G401.6 (cell line): ENCODE measurements around the gene IQCM.

Experiments used
- FAIRE-seq: peaks from 2 replicates; lab custom pipeline; 2012; peaks lifted over from hg19 to GRCh38; lab: Jason Lieb, UNC

IQCM gene

GRCh38 chr4:149709640-149710039 lies 106.0 kb downstream of the IQCM start:
- FAIRE-seq = no peak

- FAIRE-seq = no peak
Observed at GRCh38 chr4:149708513-149709130, 107.0 kb downstream of the IQCM start.

DNA sequence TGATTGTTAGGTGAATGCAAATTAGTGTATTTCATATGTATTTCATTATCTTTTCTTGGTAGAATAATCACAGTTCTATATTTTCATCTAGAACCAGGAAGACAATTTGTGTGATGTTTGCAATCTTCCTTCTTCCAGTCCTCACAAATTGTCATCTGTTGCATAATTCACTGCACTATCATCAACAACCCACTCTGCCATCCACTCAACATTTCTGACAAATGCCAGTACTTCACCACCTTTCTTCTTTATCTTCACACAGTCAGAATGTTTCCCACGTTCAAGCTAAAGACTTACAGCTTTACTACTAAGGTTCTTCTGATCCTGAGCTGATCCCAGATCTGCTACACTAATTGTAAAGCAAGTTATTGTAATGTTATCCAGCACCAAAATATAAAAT lies 107.8 kb downstream of the IQCM start:
- FAIRE-seq = no peak

DNA sequence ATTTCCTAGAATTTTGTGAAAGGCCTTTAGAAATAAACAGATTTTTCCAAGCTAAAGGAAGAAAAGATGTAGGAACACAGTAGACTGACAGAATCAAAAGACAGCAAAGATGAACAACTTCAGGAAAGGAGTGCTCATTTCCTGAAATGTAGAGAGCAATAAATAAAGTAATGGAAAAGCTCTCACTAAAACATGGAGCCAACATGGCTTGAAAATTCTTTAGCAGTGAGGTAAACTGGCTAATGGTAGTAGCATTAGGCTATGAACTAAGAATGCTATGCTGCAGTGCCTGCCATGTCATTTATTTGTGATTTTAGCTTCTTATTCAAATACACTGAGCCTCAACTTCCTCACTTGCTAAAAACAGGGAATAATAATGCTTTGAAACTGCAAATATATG lies 108.7 kb downstream of the IQCM start:
- no peak for FAIRE-seq

DNA sequence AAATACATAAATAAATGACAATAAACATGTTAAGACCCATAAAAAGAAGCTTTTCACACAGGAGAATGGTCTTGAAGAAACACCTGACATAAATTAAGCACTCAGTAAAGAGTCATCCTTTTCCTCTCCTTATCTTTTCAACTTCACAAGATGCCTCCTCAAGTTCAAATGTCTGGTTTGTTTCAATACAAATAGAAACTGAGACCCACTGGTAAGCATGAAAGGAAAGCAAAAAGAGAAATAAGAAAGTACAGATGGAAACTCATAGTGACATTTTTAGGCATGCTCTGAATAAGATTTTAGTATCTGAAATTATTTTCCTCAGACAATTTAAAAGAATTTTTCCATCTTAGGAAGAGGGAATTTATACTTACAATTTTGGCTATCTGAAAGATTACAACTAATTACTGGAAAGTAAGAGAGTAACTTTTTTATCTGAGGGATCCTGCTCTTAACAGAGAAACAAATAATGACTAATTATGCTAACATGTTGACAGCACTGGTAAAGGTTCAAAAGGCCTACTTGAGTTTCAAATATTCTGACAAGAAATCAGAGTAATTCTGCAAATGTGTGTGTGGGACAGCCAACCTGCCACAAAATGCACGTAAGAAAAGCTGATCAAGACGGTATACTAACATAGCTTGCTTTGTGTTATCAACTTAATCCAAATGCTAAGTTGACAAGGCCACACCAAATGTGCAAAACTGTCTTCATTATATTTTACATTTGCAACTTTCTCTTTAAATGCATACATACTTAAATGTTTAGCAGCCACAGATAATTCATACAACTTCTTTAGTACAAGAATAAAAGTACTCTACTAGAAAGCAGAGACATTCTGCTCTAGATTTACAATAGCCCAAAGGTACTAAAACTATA lies 113.0 kb downstream of the IQCM start:
- FAIRE-seq = no peak

DNA sequence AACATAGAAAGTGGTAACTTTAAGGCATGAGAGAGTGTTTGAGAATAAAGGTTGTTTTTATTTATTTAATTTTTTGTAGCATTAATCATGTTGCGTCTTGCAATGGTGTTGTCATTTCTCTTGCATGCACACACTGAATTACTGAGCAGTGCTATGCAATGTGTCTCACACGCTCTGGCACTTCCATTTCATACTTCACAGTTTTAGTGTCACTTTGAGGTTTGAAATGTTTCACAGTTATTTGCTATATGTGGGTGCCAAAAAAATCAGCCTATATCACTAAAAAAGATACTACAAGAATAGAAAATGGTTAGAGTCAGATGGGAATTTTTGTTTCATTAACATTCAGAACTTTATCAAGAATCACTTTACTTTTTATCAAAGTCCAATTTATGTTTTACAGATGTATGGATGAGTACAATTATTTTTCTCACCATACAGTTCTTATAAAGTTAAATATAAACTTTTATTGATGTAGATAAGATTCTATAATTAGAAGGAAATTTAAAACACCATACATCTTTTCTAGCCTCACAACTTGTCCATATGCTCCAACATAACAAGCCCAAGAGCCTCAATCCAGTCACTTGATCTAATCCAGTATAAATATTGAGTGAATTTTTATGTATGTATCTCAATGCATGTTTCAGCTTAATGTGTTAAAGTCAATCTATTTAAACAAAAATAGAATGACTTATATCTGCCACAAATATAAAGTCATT lies 114.0 kb downstream of the IQCM start:
- FAIRE-seq = no peak

- FAIRE-seq = no peak
Observed at GRCh38 chr4:149700272-149700671, 115.4 kb downstream of the IQCM start.

DNA sequence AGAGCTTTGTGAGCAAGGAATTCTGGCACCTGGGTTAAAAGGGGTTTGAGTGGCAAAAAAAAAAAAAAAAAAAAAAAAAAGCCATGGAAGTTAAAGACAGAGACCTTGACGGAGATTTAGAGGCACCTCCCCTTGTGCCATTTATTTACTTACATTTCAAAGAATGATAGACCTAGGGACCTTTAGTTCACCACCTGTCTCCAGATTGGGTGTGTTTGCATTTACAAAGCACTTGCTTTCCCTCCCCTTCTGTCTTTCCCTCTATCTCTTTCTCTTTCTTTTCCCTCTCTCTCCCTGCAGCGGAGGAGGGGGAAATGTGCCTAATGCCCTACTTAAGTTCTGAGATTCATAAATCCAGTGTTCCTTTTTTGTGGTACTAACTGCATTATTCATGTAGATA lies 116.0 kb downstream of the IQCM start:
- FAIRE-seq = no peak

- no peak for FAIRE-seq
Observed at GRCh38 chr4:149690726-149691125, 124.9 kb downstream of the IQCM start.

DNA sequence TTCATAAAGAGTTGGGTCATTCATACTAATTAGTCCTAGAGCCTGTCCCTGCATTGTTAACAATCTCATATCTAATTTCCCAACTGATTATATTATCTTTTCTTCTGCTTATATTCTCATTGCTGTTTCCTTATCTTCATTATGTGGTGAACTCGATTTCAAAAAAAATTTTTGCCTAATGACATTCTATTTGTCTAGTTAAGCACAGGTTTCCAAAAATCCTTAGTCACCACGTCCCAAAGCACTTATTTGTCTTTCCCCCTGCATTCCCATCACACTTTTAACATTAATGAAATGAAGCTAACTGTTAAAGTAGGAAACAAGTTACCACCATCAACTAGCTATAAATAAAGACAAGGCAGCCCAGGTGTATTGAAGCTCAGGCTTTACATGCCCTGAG lies 131.1 kb downstream of the IQCM start:
- FAIRE-seq = no peak

DNA sequence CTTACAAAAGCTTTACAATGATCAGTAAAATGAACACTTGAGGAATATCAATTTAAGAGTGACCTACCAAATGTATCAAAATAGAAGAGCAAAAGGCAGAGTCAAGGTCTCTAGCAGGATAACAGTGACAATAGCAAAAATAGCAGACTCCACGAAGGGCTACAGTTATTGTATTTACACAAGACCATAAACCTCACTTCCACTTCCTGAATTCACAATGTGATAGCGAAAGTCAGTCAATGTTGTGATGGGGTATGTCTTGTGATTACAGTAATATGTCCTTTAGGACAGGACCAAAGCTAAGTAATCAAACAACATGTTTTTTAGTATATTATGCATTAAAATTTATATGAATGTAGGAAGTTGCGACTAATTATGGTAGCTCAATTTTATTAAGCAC lies 139.6 kb downstream of the IQCM start:
- no peak for FAIRE-seq

DNA sequence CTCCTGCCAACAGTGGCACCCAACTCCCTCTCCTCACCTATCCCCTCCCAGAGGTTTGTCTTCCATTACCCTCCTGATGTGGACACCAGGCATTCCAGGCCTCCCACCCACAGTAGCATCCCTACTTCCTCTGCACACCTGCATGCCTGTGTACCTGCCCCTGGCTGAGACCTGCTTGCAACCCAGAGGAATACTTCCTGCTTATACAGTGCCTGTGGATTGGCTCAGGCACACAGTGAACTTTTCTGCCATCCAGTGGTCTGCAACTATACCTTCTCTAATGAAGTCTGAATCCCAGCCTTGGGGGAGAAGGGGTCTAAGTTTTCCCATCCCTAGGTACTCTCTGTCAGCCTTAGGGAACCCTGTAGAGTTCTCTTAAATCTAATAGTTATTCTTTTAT lies 169.9 kb downstream of the IQCM start:
- FAIRE-seq = no peak

DNA sequence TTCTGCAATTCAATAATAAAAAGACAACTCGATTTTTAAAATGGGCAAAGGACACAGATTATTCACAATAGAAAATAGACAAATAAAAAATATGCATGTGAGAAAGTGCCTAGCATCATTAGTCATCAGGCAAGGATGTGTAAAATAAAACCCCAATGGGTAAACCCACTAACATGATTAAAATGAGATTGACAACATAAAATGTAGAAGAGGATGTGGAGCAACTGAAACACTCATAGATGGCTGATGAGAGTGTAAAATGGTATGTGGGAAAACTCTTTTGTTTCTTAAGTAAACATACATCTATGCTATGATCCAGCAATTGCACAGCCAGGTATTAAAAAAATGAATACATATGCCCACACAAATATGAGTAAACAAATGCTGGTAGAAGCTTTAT lies 177.6 kb downstream of the IQCM start:
- FAIRE-seq = no peak

- FAIRE-seq = no peak
Observed at GRCh38 chr4:149634368-149634767, 181.3 kb downstream of the IQCM start.

GRCh38 chr4:149631629-149632028 lies 184.0 kb downstream of the IQCM start:
- FAIRE-seq = no peak

- FAIRE-seq = no peak
Observed at GRCh38 chr4:149630064-149630463, 185.6 kb downstream of the IQCM start.

DNA sequence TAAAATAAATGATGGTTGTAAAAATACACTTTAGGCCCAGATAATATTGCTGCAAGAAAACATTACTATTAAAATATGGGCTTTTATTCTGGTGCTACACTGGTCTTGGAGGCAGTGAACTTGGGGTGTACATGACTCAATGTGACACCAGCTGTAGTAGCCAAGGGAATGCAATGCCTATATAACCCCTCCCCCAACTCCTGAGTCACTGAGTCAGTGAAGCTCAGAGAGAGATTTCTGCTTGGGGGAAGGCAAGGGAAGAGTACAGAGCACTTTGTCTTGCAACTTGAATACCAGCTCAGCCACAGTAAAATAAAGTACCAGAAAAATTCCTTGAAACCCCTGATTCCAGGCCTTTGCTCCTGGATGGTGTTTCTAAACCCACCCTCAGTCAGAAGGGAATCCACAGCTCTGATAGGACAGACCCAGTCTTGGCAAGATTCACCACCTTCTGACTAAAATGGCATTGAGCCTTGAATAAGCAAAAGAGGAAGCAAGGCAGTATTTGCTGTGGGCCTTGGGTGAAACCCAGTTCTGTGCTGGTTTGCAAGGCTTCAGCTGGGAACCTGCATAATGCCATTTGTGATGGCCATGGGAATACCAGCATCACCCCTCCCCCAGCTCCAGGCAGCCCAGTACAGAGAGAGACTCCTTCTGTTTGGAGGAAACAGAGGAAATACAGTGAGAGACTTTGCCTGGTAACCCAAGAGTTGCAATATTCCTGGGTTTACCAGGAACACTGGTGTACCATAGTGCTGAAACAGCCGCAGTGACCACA lies 209.9 kb downstream of the IQCM start:
- FAIRE-seq = no peak

DNA sequence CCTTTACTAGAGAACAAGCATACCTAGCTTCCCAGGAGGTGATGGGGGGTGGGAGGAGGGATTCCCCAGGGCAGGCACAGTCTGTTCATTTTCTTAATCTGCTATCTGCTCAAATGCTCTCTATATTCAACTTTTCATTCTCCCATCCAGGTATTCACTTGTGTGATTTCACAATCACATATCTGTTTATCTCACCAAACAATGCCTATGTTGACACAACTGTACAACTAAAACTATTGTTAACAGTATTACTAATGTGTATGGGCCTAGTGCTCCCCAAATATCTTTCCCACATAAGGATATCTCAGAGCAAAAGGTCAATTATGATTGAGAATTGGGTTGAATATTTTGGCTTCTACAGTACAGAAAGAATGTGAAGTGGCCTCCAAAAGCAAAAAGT lies 210.8 kb downstream of the IQCM start:
- FAIRE-seq = no peak

DNA sequence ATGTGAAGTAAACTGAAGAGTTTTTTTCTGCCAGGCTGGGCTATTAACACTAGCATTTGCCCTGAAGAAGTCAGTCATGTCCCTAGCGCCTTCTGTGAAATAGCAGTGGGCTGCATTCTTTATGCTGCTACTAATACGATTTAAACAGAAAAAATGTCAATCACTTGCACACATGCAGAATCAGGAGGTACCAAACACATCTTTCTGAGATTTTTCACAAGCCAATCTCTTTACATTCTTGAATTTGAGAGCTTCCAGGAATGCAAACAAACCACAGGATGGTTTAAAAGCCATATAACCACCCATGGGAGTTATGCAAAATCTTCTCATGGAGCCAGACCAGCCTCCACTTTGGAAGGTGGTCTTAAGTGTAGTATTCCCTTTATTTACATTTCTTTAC lies 220.1 kb downstream of the IQCM start:
- FAIRE-seq = no peak

DNA sequence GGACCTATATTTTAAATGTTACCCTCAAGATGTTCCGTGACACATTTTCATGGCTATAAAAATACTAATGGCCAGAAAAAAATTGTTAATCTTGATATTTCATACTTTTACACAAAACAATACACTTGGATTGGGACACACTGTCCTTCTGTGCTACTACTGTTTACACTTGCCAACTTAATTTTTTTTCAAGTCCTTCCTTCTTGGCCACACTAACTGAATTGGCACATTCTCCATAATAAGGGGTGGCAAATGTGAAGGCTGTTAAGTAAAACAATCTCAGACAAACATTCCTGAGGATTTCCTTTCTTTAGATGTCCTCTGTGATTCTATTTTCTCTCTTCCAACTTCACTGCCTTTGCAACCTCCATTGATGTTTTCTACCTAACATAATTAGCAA lies 225.8 kb downstream of the IQCM start:
- FAIRE-seq = no peak

DNA sequence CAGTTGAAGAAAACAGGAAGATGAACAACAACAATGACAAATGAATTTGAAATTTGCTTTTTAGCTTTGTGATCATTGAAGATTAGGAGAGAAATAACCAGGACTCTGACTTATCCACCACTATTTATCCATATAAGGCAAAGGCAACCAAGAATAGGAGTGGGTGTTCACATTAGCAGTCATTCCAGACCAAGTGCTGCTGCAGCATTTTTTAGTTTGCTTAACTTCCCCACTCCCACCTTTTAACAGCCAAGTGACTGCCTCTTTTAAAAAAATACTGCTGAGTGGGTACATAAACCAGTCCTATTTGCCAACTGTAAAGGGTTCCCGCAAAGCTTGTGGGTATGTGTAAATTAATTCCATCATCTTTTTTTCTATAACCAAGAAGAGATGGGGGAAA lies 230.9 kb downstream of the IQCM start:
- no peak for FAIRE-seq

DNA sequence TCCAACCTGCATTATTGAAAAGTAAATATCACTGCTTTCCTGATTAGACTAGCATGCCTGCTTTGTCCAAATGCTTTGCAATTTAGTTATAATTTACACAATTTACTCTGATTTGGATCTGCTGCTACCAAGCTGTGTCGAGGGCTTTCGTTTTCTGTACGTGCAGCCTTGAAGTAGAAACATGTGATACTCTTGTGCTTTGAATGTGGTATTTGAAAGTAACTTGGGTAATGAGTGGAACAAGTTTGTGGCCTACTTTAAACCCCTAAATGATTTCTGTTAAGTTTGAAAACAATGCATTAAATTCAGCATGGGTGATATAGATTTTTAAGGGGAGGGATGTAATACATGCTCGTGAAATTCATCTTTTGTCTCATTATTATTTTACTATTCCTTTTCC lies 240.7 kb downstream of the IQCM start:
- no peak for FAIRE-seq

GRCh38 chr4:149572716-149573115 lies 242.9 kb downstream of the IQCM start:
- FAIRE-seq = no peak
